ENCODE data around the gene TFEB. TPM values are rescaled to one million over a fixed set of nuclear protein-coding genes. Genes with fewer than 3 reads are reported as not detected.
A peak's percentile ranks its signal among the peaks of the same experiment; 100 is the strongest.

The TFEB gene
- 3.8 and 5.1 TPM in 2 replicates for total RNA-seq

- H3K27me3 ChIP-seq (ENCODE audit: control insufficient read depth, insufficient read depth, low read length) = peaks cover 5% of the 10 kb centered on the region
- TF ChIP-seq CTCF (IDR thresholded peaks at IDR 0.05; ENCODE audit: insufficient read depth, low read length, poor library complexity, severe bottlenecking) = peak; percentile 83
- no peaks in the 10 kb centered on the region for H3K36me3 ChIP-seq (ENCODE audit: control insufficient read depth, insufficient read depth, low read length)
- DNase-seq (ENCODE audit: low read depth) = no peak
- H3K4me3 ChIP-seq (ENCODE audit: low read depth, low read length) = peak within 1 kb of the TSS; percentile 72
Measured at GRCh38 chr6:41735427-41736185, at the start of gene TFEB. TFEB (minus strand) TSS chr6:41735608; CDS start chr6:41691213, 44,395 bp downstream.

- Histone ChIP-seq H3K36me3 (ENCODE audit: control insufficient read depth, insufficient read depth, low read length) (no peaks in the 10 kb centered on the region), H3K27me3 (ENCODE audit: control insufficient read depth, insufficient read depth, low read length) (no peaks in the 10 kb centered on the region), H3K4me3 (ENCODE audit: low read depth, low read length) (no peak overlapping the region)
- no peak for TF ChIP-seq CTCF (IDR thresholded peaks at IDR 0.05; ENCODE audit: insufficient read depth, low read length, poor library complexity, severe bottlenecking)
- DNase-seq (ENCODE audit: low read depth) = no peak
Measured at GRCh38 chr6:41784581-41785171, 49.3 kb upstream of the TFEB start.

GRCh38 chr6:41783106-41783780 lies 47.8 kb upstream of the TFEB start:
- Histone ChIP-seq H3K4me3 (ENCODE audit: low read depth, low read length) (no peak overlapping the region), H3K36me3 (ENCODE audit: control insufficient read depth, insufficient read depth, low read length) (no peaks in the 10 kb centered on the region), H3K27me3 (ENCODE audit: control insufficient read depth, insufficient read depth, low read length) (no peaks in the 10 kb centered on the region)
- no peak for TF ChIP-seq CTCF (IDR thresholded peaks at IDR 0.05; ENCODE audit: insufficient read depth, low read length, poor library complexity, severe bottlenecking)
- DNase-seq (ENCODE audit: low read depth) = no peak

GRCh38 chr6:41781366-41781730 lies 45.9 kb upstream of the TFEB start:
- TF ChIP-seq CTCF (IDR thresholded peaks at IDR 0.05; ENCODE audit: insufficient read depth, low read length, poor library complexity, severe bottlenecking) = no peak
- no peak overlapping the region for H3K4me3 ChIP-seq (ENCODE audit: low read depth, low read length)
- H3K27me3 ChIP-seq (ENCODE audit: control insufficient read depth, insufficient read depth, low read length) = no peaks in the 10 kb centered on the region

GRCh38 chr6:41780551-41781365 lies 45.4 kb upstream of the TFEB start, which contains the start of gene PRICKLE4:
PRICKLE4 (plus strand) TSS chr6:41780782; CDS start chr6:41783474, 2,692 bp downstream.
- Histone ChIP-seq H3K36me3 (ENCODE audit: control insufficient read depth, insufficient read depth, low read length) (no peaks in the 10 kb centered on the region), H3K4me3 (ENCODE audit: low read depth, low read length) (peak within 1 kb of the TSS; percentile 70), H3K27me3 (ENCODE audit: control insufficient read depth, insufficient read depth, low read length) (no peaks in the 10 kb centered on the region)
- no peak for TF ChIP-seq CTCF (IDR thresholded peaks at IDR 0.05; ENCODE audit: insufficient read depth, low read length, poor library complexity, severe bottlenecking)
- DNase-seq (ENCODE audit: low read depth) = no peak

More at GRCh38 chr6:41781366-41781730, 45.9 kb upstream of the TFEB start:
- DNase-seq (ENCODE audit: low read depth) = no peak
- H3K36me3 ChIP-seq (ENCODE audit: control insufficient read depth, insufficient read depth, low read length) = no peaks in the 10 kb centered on the region

Data from kidney epithelial cell (primary cell).